Measurements from ENCODE around the gene ESPL1.

Gene ESPL1

GRCh38 chr12:53340398-53340797, 72.3 kb downstream of the ESPL1 start:
- no peak for FAIRE-seq
- TF ChIP-seq TAF1 (IDR thresholded peaks at IDR 0.05; ENCODE audit: low read depth, low read length) (no peak), POLR2AphosphoS5 (IDR thresholded peaks at IDR 0.05; ENCODE audit: low read depth, low read length) (no peak), PAX5 (IDR thresholded peaks at IDR 0.05; ENCODE audit: insufficient read depth, low read length, severe bottlenecking) (no peak), SPI1 (IDR thresholded peaks at IDR 0.05; ENCODE audit: low read depth, low read length) (no peak)

More at GRCh38 chr12:53340398-53340797, 72.3 kb downstream of the ESPL1 start:
- peak; percentile 1 for DNase-seq (ENCODE audit: insufficient read length, low spot score)
